Measurements from ENCODE around the gene ZNF304. TPM values are rescaled to one million over a fixed set of nuclear protein-coding genes. Genes with fewer than 3 reads are reported as not detected.

ZNF304 gene
- total and polyA plus RNA-seq, 2 donors = 7.9 to 10.7 TPM

GRCh38 chr19:57395710-57396109, 44.6 kb downstream of the ZNF304 start:
- Histone ChIP-seq H3K36me3 (ENCODE audit: control insufficient read depth in 2 of 2, insufficient read depth in 2 of 2, low read length in 1 of 2) (peaks cover 40 to 51% of the 10 kb centered on the region in 2 donors), H3K4me3 (ENCODE audit: low read length in 2 of 2) (no peak overlapping the region), H3K27me3 (ENCODE audit: control insufficient read depth in 2 of 2, insufficient read depth in 1 of 2, low read length in 1 of 2) (no peaks in the 10 kb centered on the region), H3K27ac (ENCODE audit: low read depth in 1 of 2, low read length in 1 of 2) (no peak overlapping the region), H3K4me1 (ENCODE audit: control insufficient read depth in 2 of 2, insufficient read depth in 2 of 2, low read length in 2 of 2) (peaks cover under 1 to 3% of the 10 kb centered on the region in 2 donors), H3K9me3 (ENCODE audit: control insufficient read depth in 2 of 2, insufficient read depth in 1 of 2, low read length in 1 of 2) (peaks cover 8 to 11% of the 10 kb centered on the region in 2 donors)
- 96% methylated on average over 5 of the region's 5 CpGs for WGBS
- no peak for DNase-seq (ENCODE audit: low read depth in 6 of 9, low spot score in 9 of 9)

- no peaks in the 10 kb centered on the region for H3K4me1 ChIP-seq (ENCODE audit: control insufficient read depth in 2 of 2, insufficient read depth in 2 of 2, low read length in 2 of 2)
- peaks cover 11 to 21% of the 10 kb centered on the region in 2 donors for H3K9me3 ChIP-seq (ENCODE audit: control insufficient read depth in 2 of 2, insufficient read depth in 1 of 2, low read length in 1 of 2)
- WGBS = 98% methylated on average over 5 of the region's 5 CpGs
- no peak overlapping the region for H3K27ac ChIP-seq (ENCODE audit: low read depth in 1 of 2, low read length in 1 of 2)
- no peak overlapping the region for H3K4me3 ChIP-seq (ENCODE audit: low read length in 2 of 2)
- peaks cover 40 to 50% of the 10 kb centered on the region in 2 donors for H3K36me3 ChIP-seq (ENCODE audit: control insufficient read depth in 2 of 2, insufficient read depth in 2 of 2, low read length in 1 of 2)
- no peaks in the 10 kb centered on the region for H3K27me3 ChIP-seq (ENCODE audit: control insufficient read depth in 2 of 2, insufficient read depth in 1 of 2, low read length in 1 of 2)
- no peak for DNase-seq (ENCODE audit: low read depth in 6 of 9, low spot score in 9 of 9)
These were observed 47.8 kb downstream of the ZNF304 start for GRCh38 chr19:57398868-57399267.

GRCh38 chr19:57403737-57404563, 52.9 kb downstream of the ZNF304 start:
- H3K4me3 ChIP-seq (ENCODE audit: low read length in 2 of 2) = no peak overlapping the region
- no peak for DNase-seq (ENCODE audit: low read depth in 6 of 9, low spot score in 9 of 9)
- H3K9me3 ChIP-seq (ENCODE audit: control insufficient read depth in 2 of 2, insufficient read depth in 1 of 2, low read length in 1 of 2) = peaks cover 0 to 13% of the 10 kb centered on the region in 2 donors
- WGBS = 97% methylated on average over 9 of the region's 9 CpGs
- no peak overlapping the region for H3K27ac ChIP-seq (ENCODE audit: low read depth in 1 of 2, low read length in 1 of 2)
- H3K4me1 ChIP-seq (ENCODE audit: control insufficient read depth in 2 of 2, insufficient read depth in 2 of 2, low read length in 2 of 2) = no peaks in the 10 kb centered on the region
- no peaks in the 10 kb centered on the region for H3K27me3 ChIP-seq (ENCODE audit: control insufficient read depth in 2 of 2, insufficient read depth in 1 of 2, low read length in 1 of 2)
- H3K36me3 ChIP-seq (ENCODE audit: control insufficient read depth in 2 of 2, insufficient read depth in 2 of 2, low read length in 1 of 2) = peaks cover 4 to 5% of the 10 kb centered on the region in 2 donors

- 28% methylated on average over 8 of the region's 8 CpGs for WGBS
These were observed 55.5 kb downstream of the ZNF304 start for GRCh38 chr19:57406516-57407123.

More at GRCh38 chr19:57406516-57407123, 55.5 kb downstream of the ZNF304 start:
- peak in 8 of 9 donors; percentile 23 to 80 (median 60) for DNase-seq (ENCODE audit: low read depth in 6 of 9, low spot score in 9 of 9)
- no peak overlapping the region for H3K27ac ChIP-seq (ENCODE audit: low read depth in 1 of 2, low read length in 1 of 2)
- no peaks in the 10 kb centered on the region for H3K27me3 ChIP-seq (ENCODE audit: control insufficient read depth in 2 of 2, insufficient read depth in 1 of 2, low read length in 1 of 2)
- peaks cover 3 to 6% of the 10 kb centered on the region in 2 donors for H3K4me1 ChIP-seq (ENCODE audit: control insufficient read depth in 2 of 2, insufficient read depth in 2 of 2, low read length in 2 of 2)
- no peak overlapping the region for H3K4me3 ChIP-seq (ENCODE audit: low read length in 2 of 2)
- peaks cover 0 to 2% of the 10 kb centered on the region in 2 donors for H3K36me3 ChIP-seq (ENCODE audit: control insufficient read depth in 2 of 2, insufficient read depth in 2 of 2, low read length in 1 of 2)
- H3K9me3 ChIP-seq (ENCODE audit: control insufficient read depth in 2 of 2, insufficient read depth in 1 of 2, low read length in 1 of 2) = peaks cover 0 to 13% of the 10 kb centered on the region in 2 donors

Other genes starting within 250 kb of the ZNF304 start
- not detected for gene USP29, start 231.3 kb upstream of the ZNF304 start, total RNA-seq
- gene USP29, start 231.3 kb upstream of the ZNF304 start, polyA plus RNA-seq = not detected
- gene ZIM3, start 206.1 kb upstream of the ZNF304 start, total RNA-seq = not detected
- not detected for gene ZIM3, start 206.1 kb upstream of the ZNF304 start, polyA plus RNA-seq
- 0.05 TPM for gene DUXA, start 183.8 kb upstream of the ZNF304 start, total RNA-seq
- 0.05 TPM for gene DUXA, start 183.8 kb upstream of the ZNF304 start, polyA plus RNA-seq
- gene ZNF264, start 159.8 kb upstream of the ZNF304 start, total RNA-seq = 27.8 TPM
- 6.3 TPM for gene ZNF264, start 159.8 kb upstream of the ZNF304 start, polyA plus RNA-seq
- 1.5 TPM for gene AURKC, start 120.2 kb upstream of the ZNF304 start, total RNA-seq
- 4.5 TPM for gene AURKC, start 120.2 kb upstream of the ZNF304 start, polyA plus RNA-seq
- 11.1 TPM for gene ZNF805, start 110.6 kb upstream of the ZNF304 start, total RNA-seq
- 1.3 TPM for gene ZNF805, start 110.6 kb upstream of the ZNF304 start, polyA plus RNA-seq
- 20.7 TPM for gene ZNF460, start 70.8 kb upstream of the ZNF304 start, total RNA-seq
- gene ZNF460, start 70.8 kb upstream of the ZNF304 start, polyA plus RNA-seq = 1.4 TPM
- gene ZNF543, start 30.8 kb upstream of the ZNF304 start, total RNA-seq = 10.3 TPM
- gene ZNF543, start 30.8 kb upstream of the ZNF304 start, polyA plus RNA-seq = 3.9 TPM
- 23.7 TPM for gene TRAPPC2B, start 12.3 kb downstream of the ZNF304 start, total RNA-seq
- 42.2 TPM for gene TRAPPC2B, start 12.3 kb downstream of the ZNF304 start, polyA plus RNA-seq
- gene ZNF547, start 12.3 kb downstream of the ZNF304 start, total RNA-seq = 4.3 TPM
- 7.2 TPM for gene ZNF547, start 12.3 kb downstream of the ZNF304 start, polyA plus RNA-seq
- gene ZNF548, start 38.6 kb downstream of the ZNF304 start, total RNA-seq = 14.7 TPM
- gene ZNF548, start 38.6 kb downstream of the ZNF304 start, polyA plus RNA-seq = 26.4 TPM
- gene ZNF17, start 59.9 kb downstream of the ZNF304 start, total RNA-seq = 10.4 TPM
- gene ZNF17, start 59.9 kb downstream of the ZNF304 start, polyA plus RNA-seq = 5.3 TPM
- 11.2 TPM for gene ZNF749, start 84.1 kb downstream of the ZNF304 start, total RNA-seq
- 8.5 TPM for gene ZNF749, start 84.1 kb downstream of the ZNF304 start, polyA plus RNA-seq
- gene VN1R1, start 105.9 kb downstream of the ZNF304 start, total RNA-seq = 0.42 TPM
- 0.48 TPM for gene VN1R1, start 105.9 kb downstream of the ZNF304 start, polyA plus RNA-seq
- gene ZNF772, start 126.3 kb downstream of the ZNF304 start, total RNA-seq = 17.0 TPM
- gene ZNF772, start 126.3 kb downstream of the ZNF304 start, polyA plus RNA-seq = 3.6 TPM
- 10.7 TPM for gene ZNF419, start 136.5 kb downstream of the ZNF304 start, total RNA-seq
- gene ZNF419, start 136.5 kb downstream of the ZNF304 start, polyA plus RNA-seq = 12.2 TPM
- 9.6 TPM for gene ZNF773, start 148.7 kb downstream of the ZNF304 start, total RNA-seq
- gene ZNF773, start 148.7 kb downstream of the ZNF304 start, polyA plus RNA-seq = 7.0 TPM
- 7.0 TPM for gene ZNF549, start 176.1 kb downstream of the ZNF304 start, total RNA-seq
- 6.3 TPM for gene ZNF549, start 176.1 kb downstream of the ZNF304 start, polyA plus RNA-seq
- gene ZNF550, start 208.6 kb downstream of the ZNF304 start, total RNA-seq = 11.8 TPM
- 8.0 TPM for gene ZNF550, start 208.6 kb downstream of the ZNF304 start, polyA plus RNA-seq
- 7.1 TPM for gene ZNF416, start 227.6 kb downstream of the ZNF304 start, total RNA-seq
- gene ZNF416, start 227.6 kb downstream of the ZNF304 start, polyA plus RNA-seq = 4.4 TPM
- 12.2 TPM for gene ZIK1, start 232.9 kb downstream of the ZNF304 start, total RNA-seq
- gene ZIK1, start 232.9 kb downstream of the ZNF304 start, polyA plus RNA-seq = 6.0 TPM
- 6.2 TPM for gene ZNF530, start 248.6 kb downstream of the ZNF304 start, total RNA-seq
- 3.9 TPM for gene ZNF530, start 248.6 kb downstream of the ZNF304 start, polyA plus RNA-seq